Measurements from ENCODE around the gene AZIN2. TPM values are rescaled to one million over a fixed set of nuclear protein-coding genes. Genes with fewer than 3 reads are reported as not detected.

AZIN2 gene
- total RNA-seq, 1 experiment from 2014 or later, result 1.6 TPM

Other genes starting within 250 kb of the AZIN2 start
- 0.59 TPM in 1 of 2 replicates, not detected in the other for gene FNDC5, start 210.2 kb upstream of the AZIN2 start, total RNA-seq (2014; rRNA removed; shearing (Covaris generic))
- not detected in 2 replicates for gene HPCA, start 194.7 kb upstream of the AZIN2 start, total RNA-seq (2014; rRNA removed; shearing (Covaris generic))
- 5.3 and 6.1 TPM in 2 replicates for gene TMEM54, start 179.8 kb upstream of the AZIN2 start, total RNA-seq (2014; rRNA removed; shearing (Covaris generic))
- 11.6 and 12.9 TPM in 2 replicates for gene RNF19B, start 116.3 kb upstream of the AZIN2 start, total RNA-seq (2014; rRNA removed; shearing (Covaris generic))
- gene AK2, start 44.3 kb upstream of the AZIN2 start, total RNA-seq (2014; rRNA removed; shearing (Covaris generic)), result 204 and 212 TPM in 2 replicates
- gene TRIM62, start 100.9 kb downstream of the AZIN2 start, total RNA-seq (2014; rRNA removed; shearing (Covaris generic)), result 0.37 and 0.95 TPM in 2 replicates
- 1.1 and 2.5 TPM in 2 replicates for gene ZNF362, start 175.3 kb downstream of the AZIN2 start, total RNA-seq (2014; rRNA removed; shearing (Covaris generic))
- not detected in 2 replicates for gene A3GALT2, start 239.9 kb downstream of the AZIN2 start, total RNA-seq (2014; rRNA removed; shearing (Covaris generic))